ENCODE data around the gene TBC1D21. TPM values are rescaled to one million over a fixed set of nuclear protein-coding genes. Genes with fewer than 3 reads are reported as not detected.

The TBC1D21 gene
- total and polyA plus RNA-seq, 8 donors = not detected

GRCh38 chr15:73899197-73900094, 26.1 kb downstream of the TBC1D21 start:
- Histone ChIP-seq H3K4me3 (no peak overlapping the region), H3K4me1 (peaks cover 0 to 12% (median 4%) of the 10 kb centered on the region in 4 donors), H3K36me3 (no peaks in the 10 kb centered on the region), H3K27ac (peak overlapping the region in 2 of 5 donors; percentile 37 to 60), H3K27me3 (peaks cover 0 to 7% (median 0%) of the 10 kb centered on the region in 3 donors), H3K9me3 (no peaks in the 10 kb centered on the region)
- peak in 1 of 2 donors; percentile 21 for DNase-seq
- 54 to 68% (median 65%) methylated on average over 13 to 15 of the region's 15 CpGs for WGBS, 5 donors
- TF ChIP-seq POLR2AphosphoS5 (IDR thresholded peaks at IDR 0.05) = no peak
- no peak for TF ChIP-seq POLR2A (IDR thresholded peaks at IDR 0.05)
- TF ChIP-seq EP300 (IDR thresholded peaks at IDR 0.05) = no peak
- no peak for TF ChIP-seq CTCF (IDR thresholded peaks at IDR 0.05)
- intact Hi-C loops (cut with DNase I; ENCODE audit: low total_unique reads) = no loop called here

- intact Hi-C loops (cut with DNase I; ENCODE audit: low total_unique reads) = no loop called here
- Histone ChIP-seq H3K27ac (peak overlapping the region in 2 of 5 donors; percentile 37 to 60), H3K27me3 (peaks cover 0 to 7% (median 0%) of the 10 kb centered on the region in 3 donors), H3K4me3 (no peak overlapping the region), H3K9me3 (no peaks in the 10 kb centered on the region), H3K4me1 (peaks cover 0 to 12% (median 4%) of the 10 kb centered on the region in 4 donors), H3K36me3 (no peaks in the 10 kb centered on the region)
- TF ChIP-seq POLR2A (IDR thresholded peaks at IDR 0.05) (no peak), EP300 (IDR thresholded peaks at IDR 0.05) (no peak), POLR2AphosphoS5 (IDR thresholded peaks at IDR 0.05) (no peak), CTCF (IDR thresholded peaks at IDR 0.05) (no peak)
- WGBS, 5 donors = 66 to 79% (median 74%) methylated on average over 10 of the region's 10 CpGs
- DNase-seq = no peak
Observed at GRCh38 chr15:73900095-73900712, 26.8 kb downstream of the TBC1D21 start.

- intact Hi-C loops (cut with DNase I; ENCODE audit: low total_unique reads) = no loop called here
- 91 to 95% (median 93%) methylated on average over 7 of the region's 7 CpGs for WGBS, 5 donors
- no peak for DNase-seq
Observed at GRCh38 chr15:73901126-73901810, 27.9 kb downstream of the TBC1D21 start.

More at GRCh38 chr15:73901126-73901810, 27.9 kb downstream of the TBC1D21 start:
- H3K27ac ChIP-seq = no peak overlapping the region
- peaks cover 0 to 7% (median 0%) of the 10 kb centered on the region in 3 donors for H3K27me3 ChIP-seq
- peaks cover 0 to 12% (median 4%) of the 10 kb centered on the region in 4 donors for H3K4me1 ChIP-seq
- H3K9me3 ChIP-seq = no peaks in the 10 kb centered on the region
- TF ChIP-seq POLR2AphosphoS5 (IDR thresholded peaks at IDR 0.05) (no peak), EP300 (IDR thresholded peaks at IDR 0.05) (no peak), POLR2A (IDR thresholded peaks at IDR 0.05) (no peak), CTCF (IDR thresholded peaks at IDR 0.05) (no peak)
- H3K36me3 ChIP-seq = no peaks in the 10 kb centered on the region
- H3K4me3 ChIP-seq = no peak overlapping the region
